CD4-positive, alpha-beta T cell treated with Interleukin-17A for 4 hours (primary cell): ENCODE data around the gene NANOS3.
A peak's percentile ranks its signal among the peaks of the same experiment; 100 is the strongest.

Experiments used
- DNase-seq: peaks from one replicate; pipeline ENCODE4 v3.0.0-alpha.2; 2020; ENCODE audit warnings: mixed read lengths

The NANOS3 gene

DNA sequence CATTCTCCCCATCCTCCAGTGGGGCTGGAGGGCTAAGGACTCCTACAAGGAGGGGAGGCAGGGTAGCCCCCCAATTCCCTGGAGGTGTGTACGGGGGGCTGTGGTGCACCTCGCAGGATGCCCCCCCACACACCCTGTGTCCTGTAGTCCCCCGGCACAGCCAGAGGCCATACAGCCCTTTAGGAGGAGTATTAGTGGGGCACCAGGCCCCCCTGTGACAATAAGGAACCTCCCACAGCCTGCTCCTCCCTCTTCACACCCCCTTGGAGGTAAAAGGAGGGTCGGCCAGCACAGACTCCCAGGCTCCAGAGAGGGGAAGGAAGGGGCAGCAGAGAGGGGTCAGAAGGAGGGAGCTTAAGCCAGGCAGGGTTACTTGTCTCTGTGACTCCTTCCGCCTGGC, at the start of gene NANOS3:
NANOS3 (plus strand) TSS at position 301 of the 400 bp plus-strand sequence. CDS start 115 bp downstream, outside the sequence.
- no peak for DNase-seq

GRCh38 chr19:13827656-13828055, 49.3 kb upstream of the NANOS3 start:
- no peak for DNase-seq

GRCh38 chr19:13830114-13830740, 46.7 kb upstream of the NANOS3 start:
- DNase-seq, result no peak

- no peak for DNase-seq
Measured at GRCh38 chr19:13830741-13831536, 46.0 kb upstream of the NANOS3 start.

GRCh38 chr19:13831537-13832467, 45.1 kb upstream of the NANOS3 start:
- no peak for DNase-seq

- DNase-seq, result peak; percentile 93
Measured at GRCh38 chr19:13833330-13834243, 43.3 kb upstream of the NANOS3 start.

- DNase-seq, result no peak
Measured at GRCh38 chr19:13834244-13835069, 42.5 kb upstream of the NANOS3 start.

- DNase-seq, result no peak
Measured at GRCh38 chr19:13835791-13836723, 40.9 kb upstream of the NANOS3 start.

DNA sequence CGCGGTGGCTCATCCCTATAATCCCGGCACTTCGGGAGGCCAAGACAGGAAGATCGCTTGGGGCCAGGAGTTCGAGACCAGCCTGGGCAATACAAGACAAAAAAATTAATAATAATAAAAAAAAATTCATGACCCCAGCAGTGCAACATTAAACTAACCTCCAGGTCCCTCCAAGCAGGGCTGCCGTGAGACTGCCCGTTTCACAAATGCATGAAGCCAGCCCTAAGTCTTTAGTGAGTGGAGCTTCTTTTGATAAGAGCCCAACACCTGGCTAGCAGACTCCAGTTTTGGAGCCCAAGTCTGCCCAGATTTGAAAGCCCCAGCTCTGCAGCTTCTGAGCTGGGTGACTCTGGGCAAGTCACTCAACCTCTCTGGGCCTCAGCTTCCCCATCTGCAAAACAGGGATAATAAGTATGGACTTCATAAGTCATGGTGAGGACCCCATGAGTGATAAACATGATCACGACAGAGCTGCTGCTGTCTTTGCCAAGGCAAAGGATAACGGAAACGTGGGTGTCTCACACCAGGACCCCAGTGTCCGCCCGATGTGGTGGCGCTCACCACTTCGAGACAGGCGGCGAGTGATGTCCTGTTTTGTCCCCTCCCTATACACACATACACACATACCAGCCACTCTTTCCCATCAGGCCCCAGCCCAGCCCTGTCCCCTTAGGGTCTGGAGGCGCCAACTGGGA, 38.4 kb upstream of the NANOS3 start:
- no peak for DNase-seq

GRCh38 chr19:13839130-13839937, 37.6 kb upstream of the NANOS3 start:
- DNase-seq, result peak; percentile 82

DNA sequence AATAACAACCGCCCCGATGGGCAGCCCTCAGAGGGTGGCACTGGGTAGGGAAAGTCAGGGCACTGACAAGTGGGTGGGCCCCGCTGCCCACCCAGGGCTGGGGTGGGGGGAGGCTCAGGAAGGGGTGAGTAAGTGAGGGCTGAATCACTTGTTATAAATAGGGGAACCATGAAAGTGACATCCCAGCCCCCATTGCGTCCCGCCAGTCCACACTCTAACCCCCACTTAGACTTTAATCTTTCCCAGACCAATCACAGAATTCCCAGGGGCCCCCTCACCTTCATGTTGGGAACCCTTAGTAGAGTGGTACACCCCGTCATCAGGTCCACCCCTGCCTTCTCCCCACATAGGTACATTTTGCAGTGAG, 37.0 kb upstream of the NANOS3 start:
- no peak for DNase-seq

DNA sequence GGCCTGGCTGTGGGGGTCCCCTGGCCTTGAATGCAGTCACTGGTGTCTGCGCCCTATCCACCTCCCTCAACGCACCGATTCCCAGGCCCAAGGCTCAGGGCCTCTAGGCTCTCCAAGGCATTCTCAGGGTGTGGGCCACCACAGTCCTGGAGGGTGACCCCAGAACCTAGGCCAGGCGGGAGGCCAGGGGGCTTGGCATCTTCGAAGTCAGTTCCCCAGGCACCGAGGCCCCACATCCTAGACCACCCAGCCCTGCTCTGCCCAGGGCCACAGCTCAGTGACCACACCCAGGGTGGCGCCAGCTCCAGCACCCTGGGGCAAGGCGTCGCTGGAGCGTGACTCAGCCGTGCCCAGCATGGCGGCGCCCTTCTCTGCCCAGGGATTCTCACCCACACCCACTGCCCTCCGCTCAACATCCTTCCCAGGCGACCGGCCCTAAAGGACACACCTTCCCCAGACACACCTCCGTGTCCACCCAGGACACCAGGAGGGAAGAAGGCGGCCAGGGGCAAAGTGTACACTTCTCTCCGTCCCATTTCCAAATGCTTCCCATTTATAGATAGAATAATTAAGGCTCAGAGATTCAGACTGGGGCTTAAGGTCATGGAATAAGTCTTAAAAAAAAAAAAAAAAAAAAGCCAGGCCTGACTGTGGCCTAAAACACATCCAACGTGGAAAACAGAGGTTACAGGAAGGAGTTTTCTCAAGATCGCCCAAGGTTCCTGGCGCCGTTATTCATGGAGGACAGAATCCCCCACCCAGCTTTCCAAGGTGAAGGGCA, 36.4 kb upstream of the NANOS3 start:
- peak; percentile 57 for DNase-seq

DNA sequence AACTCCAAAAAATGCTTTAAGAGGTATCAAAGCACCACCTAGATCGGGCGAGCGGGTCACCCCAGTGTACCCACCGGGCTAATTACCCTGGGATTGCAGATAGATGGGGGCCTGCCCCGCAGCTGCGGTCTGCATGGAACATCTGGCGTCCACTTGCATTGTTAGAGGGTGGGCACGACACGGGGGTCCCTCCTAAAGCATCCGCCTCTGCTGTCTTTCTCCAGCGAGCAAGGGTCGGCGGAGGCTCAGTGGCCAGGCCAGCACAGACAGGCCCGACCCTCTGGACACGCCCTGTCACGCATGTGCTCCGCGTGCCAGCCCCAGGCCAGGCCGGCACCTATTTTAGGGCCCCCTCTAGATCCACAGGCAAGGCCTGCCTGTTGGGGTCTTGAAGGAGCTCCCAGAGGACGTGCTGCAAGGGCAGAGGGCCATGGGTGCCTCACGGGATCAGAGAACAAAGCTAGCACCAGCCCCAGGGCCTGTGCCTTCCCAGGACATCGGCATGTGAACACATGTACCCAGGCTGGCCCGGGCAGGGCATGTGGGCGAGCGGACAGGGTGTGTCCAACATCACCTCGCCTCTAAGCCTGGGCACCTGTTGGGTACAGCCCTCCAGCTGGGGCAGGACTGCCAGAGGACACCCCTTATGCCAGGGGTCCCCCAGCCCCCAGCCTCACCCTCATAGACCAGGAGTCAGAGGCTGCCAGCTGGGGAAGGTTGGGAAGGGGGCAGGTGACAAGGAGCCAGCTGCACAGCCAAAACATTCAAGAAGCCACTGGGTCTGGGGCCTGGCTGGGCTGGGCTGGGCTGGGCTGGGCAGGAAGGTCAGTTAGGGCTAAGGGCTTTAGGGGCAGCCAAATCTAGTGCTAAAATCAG, 35.6 kb upstream of the NANOS3 start:
- DNase-seq, result peak; percentile 41

DNA sequence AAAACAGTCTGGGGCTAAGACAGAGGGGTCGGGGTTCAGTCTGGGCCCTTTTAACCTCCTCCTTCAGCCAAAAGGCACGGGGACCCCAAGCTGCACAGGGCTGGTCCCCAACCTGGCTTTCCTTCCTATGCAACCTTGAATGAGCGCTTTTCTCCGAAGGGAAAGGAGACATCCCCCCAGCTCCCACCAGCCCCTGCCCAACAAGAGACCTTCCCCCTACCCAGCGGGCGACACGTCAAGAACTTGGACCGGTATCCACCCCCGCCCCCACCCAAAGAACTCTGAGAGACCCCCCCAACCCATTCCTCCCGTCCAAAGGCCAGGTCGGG, 35.0 kb upstream of the NANOS3 start:
- DNase-seq, result no peak

DNA sequence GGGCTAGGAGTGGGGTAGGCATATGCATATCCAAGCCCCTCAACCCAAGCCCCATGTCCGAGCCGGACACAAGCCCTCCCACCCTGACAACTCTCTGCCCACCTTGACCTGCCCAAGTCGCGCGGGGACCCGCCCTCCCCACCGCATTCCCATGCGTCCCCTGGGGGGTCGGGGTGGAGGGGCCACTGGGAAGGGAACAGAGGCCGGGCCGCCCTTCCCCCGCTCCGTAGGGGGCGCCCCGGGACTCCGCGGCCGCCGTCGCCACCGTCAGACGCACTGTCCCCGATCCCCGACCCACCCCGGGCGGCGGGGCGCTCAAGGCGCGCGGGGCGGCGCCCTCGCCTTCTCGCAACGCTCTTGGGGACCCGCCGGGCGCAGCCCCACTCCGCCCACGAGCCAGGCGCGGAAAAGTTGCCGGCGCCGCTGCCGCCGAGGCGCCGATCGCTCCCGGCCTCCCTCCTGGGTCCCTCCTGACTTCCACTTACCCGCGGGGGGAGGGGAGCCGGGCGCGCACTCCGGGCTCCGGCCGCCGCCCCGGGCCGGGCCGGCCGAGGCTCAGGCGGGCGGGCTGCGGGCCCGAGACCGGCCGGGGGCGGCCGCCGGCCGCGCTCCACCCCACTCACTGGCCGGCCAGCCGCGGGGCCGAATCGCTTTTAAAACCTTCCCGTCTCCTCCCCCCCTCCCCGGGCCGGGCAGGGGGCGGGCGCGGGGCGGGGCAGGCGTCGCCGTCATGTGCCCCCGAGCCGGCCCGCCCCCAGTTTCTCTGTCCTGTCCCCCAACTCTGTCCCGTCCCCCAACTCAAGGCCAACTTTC, 34.4 kb upstream of the NANOS3 start:
- DNase-seq, result peak; percentile 81
